Middle frontal gyrus (tissue), 1 donor: ENCODE measurements around the gene RUNX1.

Experiments
- DNase-seq: peaks from one replicate; pipeline ENCODE4 v3.0.0-alpha.2; 2015; ENCODE audit warnings: low spot score; ENCODE audit errors: extremely low spot score

Gene RUNX1

GRCh38 chr21:35059742-35060141 is 10.6 kb upstream of the RUNX1 start:
- no peak for DNase-seq

- no peak for DNase-seq
Observed at GRCh38 chr21:35058058-35058457, 9.0 kb upstream of the RUNX1 start.

- no peak for DNase-seq
Observed at GRCh38 chr21:35057428-35057827, 8.3 kb upstream of the RUNX1 start.

GRCh38 chr21:35053356-35054096 is 4.4 kb upstream of the RUNX1 start:
- DNase-seq = no peak

- DNase-seq = no peak
Observed at GRCh38 chr21:35052801-35053200, 3.7 kb upstream of the RUNX1 start.

GRCh38 chr21:35051287-35051818 is 2.3 kb upstream of the RUNX1 start:
- DNase-seq = no peak

- DNase-seq = no peak
Observed at GRCh38 chr21:35050348-35051286, 1.5 kb upstream of the RUNX1 start.

GRCh38 chr21:35048183-35048601 is 910 bp downstream of the RUNX1 start:
- no peak for DNase-seq

- DNase-seq = no peak
Observed at GRCh38 chr21:35046880-35047229, 2.2 kb downstream of the RUNX1 start.

- no peak for DNase-seq
Observed at GRCh38 chr21:35046263-35046624, 2.9 kb downstream of the RUNX1 start.

- DNase-seq = no peak
Observed at GRCh38 chr21:35045542-35046262, 3.4 kb downstream of the RUNX1 start.

- DNase-seq = no peak
Observed at GRCh38 chr21:35044770-35045541, 4.1 kb downstream of the RUNX1 start.

GRCh38 chr21:35044128-35044527 is 5.0 kb downstream of the RUNX1 start:
- DNase-seq = no peak

- no peak for DNase-seq
Observed at GRCh38 chr21:35043549-35043948, 5.6 kb downstream of the RUNX1 start.

GRCh38 chr21:35042836-35043235 is 6.3 kb downstream of the RUNX1 start:
- DNase-seq = no peak

GRCh38 chr21:35041881-35042280 is 7.2 kb downstream of the RUNX1 start:
- DNase-seq = no peak

GRCh38 chr21:35041122-35041521 is 8.0 kb downstream of the RUNX1 start:
- DNase-seq = no peak

- no peak for DNase-seq
Observed at GRCh38 chr21:35039595-35040289, 9.4 kb downstream of the RUNX1 start.

- no peak for DNase-seq
Observed at GRCh38 chr21:35038772-35039319, 10.3 kb downstream of the RUNX1 start.

GRCh38 chr21:35037384-35037765 is 11.7 kb downstream of the RUNX1 start:
- no peak for DNase-seq
